DOHH2 (cell line): ENCODE measurements around the gene CASP9.

Source experiments
- H3F3A ChIP-seq: fragments of 200-600 bp; sonication (generic), shearing (Covaris generic); 2 replicates; pipeline ENCODE4 v1.6.0; 2016; ENCODE audit warnings: antibody characterized with exemption, mild to moderate bottlenecking; ENCODE audit not compliant: control insufficient read depth, insufficient read depth
- H3K27ac ChIP-seq: fragments of 200-600 bp; sonication (generic); 2 replicates; pipeline ENCODE4 v1.5.1; 2014; ENCODE audit warnings: low read depth, mild to moderate bottlenecking, low read length, moderate library complexity
- H3K27me3 ChIP-seq: fragments of 200-600 bp; sonication (generic); 2 replicates; pipeline ENCODE4 v1.6.1; 2014; ENCODE audit warnings: mild to moderate bottlenecking, low read length, mixed read lengths; ENCODE audit not compliant: control insufficient read depth
- H3K36me3 ChIP-seq: fragments of 200-600 bp; sonication (generic); 2 replicates; pipeline ENCODE4 v1.6.1; 2014; ENCODE audit warnings: mild to moderate bottlenecking, low read length, moderate library complexity, mixed read lengths; ENCODE audit not compliant: control insufficient read depth
- H3K4me1 ChIP-seq: fragments of 200-600 bp; sonication (generic); 2 replicates; pipeline ENCODE4 v1.6.1; 2014; ENCODE audit warnings: mild to moderate bottlenecking, low read length, mixed read lengths; ENCODE audit not compliant: control insufficient read depth
- H3K4me2 ChIP-seq: fragments of 200-600 bp; sonication (generic); 2 replicates; pipeline ENCODE4 v1.6.0; 2014; ENCODE audit warnings: mild to moderate bottlenecking, low read length, moderate library complexity
- H3K4me3 ChIP-seq: fragments of 200-600 bp; sonication (generic); 2 replicates; pipeline ENCODE4 v1.5.1; 2014; ENCODE audit warnings: mild to moderate bottlenecking, low read length, mixed read lengths
- H3K79me2 ChIP-seq: fragments of 200-600 bp; sonication (generic); 2 replicates; pipeline ENCODE4 v1.6.1; 2014; ENCODE audit warnings: mild to moderate bottlenecking, low read length, mixed read lengths; ENCODE audit not compliant: control insufficient read depth
- H3K9me2 ChIP-seq: fragments of 200-600 bp; sonication (generic); replicated peaks from 2 replicates; pipeline ENCODE4 v1.6.1; 2014; ENCODE audit warnings: mild to moderate bottlenecking, low read length, mixed read lengths; ENCODE audit not compliant: control insufficient read depth
- H3K9me3 ChIP-seq: fragments of 200-600 bp; sonication (generic); 2 replicates; pipeline ENCODE4 v1.6.1; 2014; ENCODE audit warnings: antibody characterized with exemption, low read length, mixed read lengths; ENCODE audit not compliant: control insufficient read depth, insufficient read depth
- H4K20me1 ChIP-seq: fragments of 200-600 bp; sonication (generic); 2 replicates; pipeline ENCODE4 v1.6.0; 2014; ENCODE audit warnings: low read depth, mild to moderate bottlenecking, antibody characterized with exemption, low read length, moderate library complexity; ENCODE audit not compliant: control insufficient read depth, insufficient read depth
- EZH2phosphoT487 ChIP-seq: fragments of 200-600 bp; sonication (generic); IDR thresholded peaks from 2 replicates; pipeline ENCODE4 v1.6.1; 2017; ENCODE audit warnings: borderline replicate concordance, mild to moderate bottlenecking, antibody characterized with exemption, low read length, moderate library complexity, mixed read lengths
- TF ChIP-seq, protein P1 (sequence below): fragments of 200-600 bp; sonication (generic); IDR thresholded peaks from one replicate; pipeline ENCODE4 v1.5.1; 2014; ENCODE audit warnings: antibody characterized with exemption, mild to moderate bottlenecking, low read depth, low read length; ENCODE audit not compliant: poor library complexity, severe bottlenecking

The CASP9 gene

DNA sequence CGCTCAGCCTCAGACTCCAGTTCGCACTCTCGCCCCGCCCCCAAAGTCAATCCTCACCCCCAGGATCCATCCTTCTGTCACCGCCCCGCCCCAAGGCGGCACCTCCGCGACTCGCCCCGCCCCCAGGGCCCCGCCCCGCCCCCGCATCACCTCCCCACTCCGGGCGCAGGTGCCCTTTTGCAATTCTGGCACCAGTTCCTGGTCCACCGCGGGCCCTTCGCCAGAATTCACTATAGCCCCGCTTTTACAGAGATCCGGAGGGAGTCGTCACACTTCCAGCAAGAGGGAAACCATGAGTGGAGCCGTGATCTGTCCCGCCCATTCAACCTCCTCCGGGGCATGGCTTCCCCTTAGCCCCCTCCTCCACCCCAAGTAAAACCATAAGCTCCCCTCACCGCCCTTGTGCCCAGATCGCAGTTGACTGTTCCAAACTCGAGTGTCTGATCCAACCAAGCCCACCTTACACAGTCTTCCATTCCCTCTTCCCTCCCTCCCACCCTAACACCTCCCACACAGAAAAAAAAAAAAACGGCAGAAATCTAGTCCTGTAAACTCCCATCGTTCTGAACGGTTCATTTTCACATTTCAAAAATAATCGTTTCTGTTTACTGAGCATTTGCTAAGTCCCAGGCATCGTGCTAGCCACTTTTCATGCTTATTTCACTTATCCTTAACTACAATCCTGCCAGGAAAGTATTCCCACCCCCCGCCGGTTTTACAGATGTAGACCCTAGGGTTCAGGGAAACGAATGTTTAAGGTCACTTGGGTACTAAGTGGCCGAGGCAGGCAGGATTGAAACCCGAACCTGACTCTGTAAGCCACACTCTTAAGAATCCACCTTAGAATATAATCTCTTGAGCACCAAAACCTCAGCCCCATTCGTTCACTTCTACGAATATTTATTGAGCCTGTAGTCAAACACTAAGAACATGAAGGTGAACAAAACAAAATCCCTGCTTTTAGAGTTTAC, 1.3 kb upstream of the CASP9 start:
- H3K9me3 ChIP-seq: no peaks in the 10 kb centered on the region
- peak overlapping the region; percentile 80 for H3K4me3 ChIP-seq
- peak overlapping the region; percentile 67 for H3K4me2 ChIP-seq
- peak overlapping the region; percentile 43 for H3K27ac ChIP-seq
- H3K4me1 ChIP-seq: peaks cover 28% of the 10 kb centered on the region
- H3K36me3 ChIP-seq: no peaks in the 10 kb centered on the region
- H3F3A ChIP-seq: peaks cover 7% of the 10 kb centered on the region; the same call in 1 of the 2 replicates
- no peaks in the 10 kb centered on the region for H3K9me2 ChIP-seq
- TF ChIP-seq, protein P1, sequence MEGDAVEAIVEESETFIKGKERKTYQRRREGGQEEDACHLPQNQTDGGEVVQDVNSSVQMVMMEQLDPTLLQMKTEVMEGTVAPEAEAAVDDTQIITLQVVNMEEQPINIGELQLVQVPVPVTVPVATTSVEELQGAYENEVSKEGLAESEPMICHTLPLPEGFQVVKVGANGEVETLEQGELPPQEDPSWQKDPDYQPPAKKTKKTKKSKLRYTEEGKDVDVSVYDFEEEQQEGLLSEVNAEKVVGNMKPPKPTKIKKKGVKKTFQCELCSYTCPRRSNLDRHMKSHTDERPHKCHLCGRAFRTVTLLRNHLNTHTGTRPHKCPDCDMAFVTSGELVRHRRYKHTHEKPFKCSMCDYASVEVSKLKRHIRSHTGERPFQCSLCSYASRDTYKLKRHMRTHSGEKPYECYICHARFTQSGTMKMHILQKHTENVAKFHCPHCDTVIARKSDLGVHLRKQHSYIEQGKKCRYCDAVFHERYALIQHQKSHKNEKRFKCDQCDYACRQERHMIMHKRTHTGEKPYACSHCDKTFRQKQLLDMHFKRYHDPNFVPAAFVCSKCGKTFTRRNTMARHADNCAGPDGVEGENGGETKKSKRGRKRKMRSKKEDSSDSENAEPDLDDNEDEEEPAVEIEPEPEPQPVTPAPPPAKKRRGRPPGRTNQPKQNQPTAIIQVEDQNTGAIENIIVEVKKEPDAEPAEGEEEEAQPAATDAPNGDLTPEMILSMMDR: no peak
- H3K79me2 ChIP-seq: peaks cover 28% of the 10 kb centered on the region
- H4K20me1 ChIP-seq: no peaks in the 10 kb centered on the region
- H3K27me3 ChIP-seq: no peaks in the 10 kb centered on the region

DNA sequence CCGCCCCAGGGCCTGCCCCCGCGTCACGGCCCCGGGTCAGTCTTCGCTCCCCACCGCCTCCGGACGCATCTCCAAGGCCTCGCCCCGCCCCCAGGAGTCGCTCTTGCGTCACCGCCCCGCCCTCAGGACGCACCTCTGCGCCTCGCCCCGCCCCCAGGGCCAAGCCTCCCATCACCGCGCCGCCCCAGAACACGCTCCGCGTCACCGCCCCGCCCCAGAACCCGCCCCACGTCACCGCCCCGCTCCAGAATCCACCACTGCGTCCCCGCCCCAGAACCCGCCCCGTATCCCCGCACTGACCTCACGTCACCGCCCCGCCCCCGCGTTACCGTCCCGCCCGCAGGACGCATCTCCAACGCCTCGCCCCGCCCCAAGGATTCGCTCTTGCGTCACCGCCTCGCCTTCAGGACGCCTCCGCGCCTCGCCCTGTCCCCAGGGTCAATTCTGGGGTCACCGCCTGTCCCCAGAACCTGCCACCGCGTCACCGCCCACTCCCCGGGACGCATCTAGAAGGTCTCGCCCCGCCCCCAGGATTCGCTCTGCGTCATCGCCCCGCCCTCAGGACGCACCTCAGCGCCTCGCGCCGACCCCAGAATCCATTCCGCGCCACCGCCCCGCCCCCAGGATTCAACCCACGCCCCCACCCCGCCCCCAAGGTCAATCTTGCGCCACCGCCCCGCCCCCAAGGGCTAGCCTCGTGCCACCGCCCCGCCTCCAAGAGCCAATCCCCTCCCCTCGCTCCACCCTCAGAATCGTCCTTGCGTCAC, 451 bp upstream of the CASP9 start:
- Histone ChIP-seq H3K4me1 (peaks cover 28% of the 10 kb centered on the region), H3K27me3 (no peaks in the 10 kb centered on the region), H3K9me3 (no peaks in the 10 kb centered on the region), H3K36me3 (no peaks in the 10 kb centered on the region), H4K20me1 (no peaks in the 10 kb centered on the region), H3K79me2 (peaks cover 28% of the 10 kb centered on the region), H3K4me2 (peak overlapping the region; percentile 77), H3K4me3 (peak overlapping the region; percentile 83), H3F3A (peaks cover 7% of the 10 kb centered on the region; the same call in 1 of the 2 replicates), H3K27ac (peak overlapping the region; percentile 60), H3K9me2 (no peaks in the 10 kb centered on the region)
- no peak for TF ChIP-seq EZH2phosphoT487
- TF ChIP-seq, protein P1: no peak

DNA sequence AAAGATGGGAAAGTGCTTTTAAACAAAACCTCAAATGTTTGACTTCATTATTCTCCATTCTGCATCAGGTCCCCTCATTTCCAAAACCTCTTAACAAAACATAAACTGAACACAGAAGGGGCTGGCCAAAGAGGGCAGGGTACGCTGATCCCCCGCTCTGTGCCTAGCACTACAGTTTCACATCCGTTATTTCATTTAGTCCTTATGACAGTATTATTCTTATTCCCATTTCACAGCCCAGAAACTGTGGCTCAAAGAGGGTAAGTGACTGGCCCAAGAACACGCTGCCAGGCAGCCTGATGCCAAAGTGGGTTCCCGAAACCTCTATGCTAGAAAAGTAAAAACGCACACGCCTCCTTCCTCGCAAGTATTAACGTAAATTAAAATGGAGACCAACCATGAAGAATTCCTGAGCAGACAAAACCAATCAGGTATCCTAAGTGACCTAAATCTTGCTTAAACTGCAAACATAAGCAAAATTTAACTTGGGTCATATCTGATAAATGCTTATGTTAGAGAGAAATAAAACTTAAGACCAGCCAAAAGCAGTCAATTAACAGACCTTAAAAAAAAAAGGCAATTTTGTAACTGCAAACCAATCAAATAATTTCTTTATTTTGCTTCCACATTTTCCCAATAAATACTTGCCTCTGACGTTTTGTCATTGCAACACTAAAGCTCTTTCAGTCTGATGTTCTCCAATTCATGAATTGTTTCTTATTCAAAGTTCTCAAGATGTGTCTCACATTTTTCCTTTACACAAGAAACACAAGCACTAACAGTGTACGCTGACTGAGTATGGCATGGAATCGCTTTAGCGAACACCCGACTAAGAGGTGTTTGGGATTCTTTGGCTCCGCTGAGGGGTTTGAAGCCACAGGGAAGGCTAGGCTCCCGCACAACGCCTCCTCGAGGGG, 653 bp downstream of the CASP9 start:
- peaks cover 22% of the 10 kb centered on the region for H3K79me2 ChIP-seq

More for the DNA sequence above, 653 bp downstream of the CASP9 start:
- Histone ChIP-seq H4K20me1 (no peaks in the 10 kb centered on the region), H3K4me1 (peaks cover 28% of the 10 kb centered on the region), H3K27ac (no peak overlapping the region), H3K4me3 (peak overlapping the region; percentile 83), H3K27me3 (no peaks in the 10 kb centered on the region), H3K9me3 (no peaks in the 10 kb centered on the region), H3K36me3 (no peaks in the 10 kb centered on the region), H3F3A (peaks cover 7% of the 10 kb centered on the region; the same call in 1 of the 2 replicates), H3K9me2 (no peaks in the 10 kb centered on the region), H3K4me2 (peak overlapping the region; percentile 77)
- TF ChIP-seq, protein P1: no peak
- no peak for TF ChIP-seq EZH2phosphoT487
